GM18517 (cell line): ENCODE measurements around the gene TBC1D25.

ENCODE experiments used
- ATAC-seq: cut with Tn5 transposase; IDR thresholded peaks from one replicate; pipeline ENCODE4 v1.9.1; 2021; ENCODE audit warnings: mild to moderate bottlenecking, moderate library complexity; ENCODE audit not compliant: unreplicated experiment

The TBC1D25 gene

GRCh38 chrX:48597353-48598264 lies 58.1 kb downstream of the TBC1D25 start, which contains the start of gene WDR13:
Gene WDR13, plus strand, starts transcription at chrX:48597492. Its CDS starts 505 bp downstream, at chrX:48597997.
- peak; percentile 74 for ATAC-seq

- ATAC-seq, result no peak
These were observed 59.1 kb downstream of the TBC1D25 start for GRCh38 chrX:48598614-48599013.

- ATAC-seq, result no peak
These were observed 59.8 kb downstream of the TBC1D25 start for GRCh38 chrX:48599341-48599740.

- no peak for ATAC-seq
These were observed 60.7 kb downstream of the TBC1D25 start for GRCh38 chrX:48600226-48600625.

- no peak for ATAC-seq
These were observed 62.4 kb downstream of the TBC1D25 start for GRCh38 chrX:48601741-48602394.

GRCh38 chrX:48604701-48605100 lies 65.2 kb downstream of the TBC1D25 start:
- no peak for ATAC-seq

GRCh38 chrX:48606091-48606490 lies 66.6 kb downstream of the TBC1D25 start:
- ATAC-seq, result no peak

GRCh38 chrX:48611703-48612102 lies 72.2 kb downstream of the TBC1D25 start:
- no peak for ATAC-seq
